IMR-90 (cell line): ENCODE data around the gene CD33. TPM values are rescaled to one million over a fixed set of nuclear protein-coding genes. Genes with fewer than 3 reads are reported as not detected.
"Not testable (repeated sequence)": the region's sequence is repeated elsewhere in the genome, so short reads cannot be mapped to it uniquely, and the experiment has no call there.

Experiments used
- ATAC-seq: fragments of 200-7000 bp; cut with Tn5 transposase; 2 replicates; pipeline ENCODE4 v1.9.1; 2020; ENCODE audit warnings: low read depth, mild to moderate bottlenecking, moderate library complexity
- BruUV-seq: library from RNA; stranded (reverse); fragments of 400-500 nt; replicated peaks from 2 replicates; lab custom pipeline; 2021; lab: Mats Ljungman, UMichigan
- CTCF ChIA-PET: fragments of 300-600 bp; formaldehyde crosslinking; extraction: SDS; loops from one replicate; lab custom pipeline; 2021; ENCODE audit warnings: antibody characterized with exemption; lab: Yijun Ruan, JAX
- POLR2A ChIA-PET: fragments of 300-600 bp; sonication (Branson Sonifier 250); formaldehyde crosslinking; loops from one replicate; lab custom pipeline; 2022; ENCODE audit warnings: antibody characterized with exemption; ENCODE audit not compliant: unreplicated experiment; lab: Charles Lee
- DNase-seq: peaks from one replicate; pipeline ENCODE4 v3.0.0; 2013
- H2AFZ ChIP-seq: replicated peaks from 2 replicates; pipeline ENCODE3; 2013; ENCODE audit warnings: low read length, mild to moderate bottlenecking; ENCODE audit not compliant: poor library complexity
- H2AK5ac ChIP-seq: 2 replicates; pipeline ENCODE4 v1.6.1; 2013; ENCODE audit warnings: low read depth, low read length, inconsistent platforms
- H2AK9ac ChIP-seq: replicated peaks from 2 replicates; pipeline ENCODE3; 2013; ENCODE audit warnings: mild to moderate bottlenecking, low read depth, low read length, moderate library complexity; ENCODE audit not compliant: poor library complexity
- H2BK120ac ChIP-seq: 2 replicates; pipeline ENCODE4 v1.6.1; 2013; ENCODE audit warnings: low read depth, low read length, inconsistent platforms
- H2BK15ac ChIP-seq: 3 replicates; pipeline ENCODE4 v1.6.1; 2013; ENCODE audit warnings: low read depth, low read length, inconsistent platforms
- H2BK20ac ChIP-seq: 2 replicates; pipeline ENCODE4 v1.6.1; 2013; ENCODE audit warnings: low read depth, mild to moderate bottlenecking, inconsistent platforms, low read length, moderate library complexity
- H2BK5ac ChIP-seq: 2 replicates; pipeline ENCODE4 v1.6.1; 2013; ENCODE audit warnings: mild to moderate bottlenecking, low read depth, low read length, inconsistent platforms; ENCODE audit not compliant: poor library complexity, severe bottlenecking
- H3K14ac ChIP-seq: replicated peaks from 2 replicates; pipeline ENCODE4 v1.6.1; 2013; ENCODE audit warnings: low read depth, low read length, inconsistent platforms
- H3K18ac ChIP-seq: 2 replicates; pipeline ENCODE4 v1.6.1; 2013; ENCODE audit warnings: low read depth, low read length, control low read depth
- H3K23ac ChIP-seq: 2 replicates; pipeline ENCODE4 v1.6.1; 2013; ENCODE audit warnings: low read depth, low read length, inconsistent platforms
- H3K27ac ChIP-seq: 2 replicates; pipeline ENCODE4 v1.5.1; 2013; ENCODE audit warnings: mild to moderate bottlenecking, control low read depth, low read length; ENCODE audit not compliant: insufficient read depth
- H3K27me3 ChIP-seq: 2 replicates; pipeline ENCODE4 v1.6.1; 2013; ENCODE audit warnings: low read length; ENCODE audit not compliant: control insufficient read depth, insufficient read depth
- H3K36me3 ChIP-seq: 2 replicates; pipeline ENCODE4 v1.6.1; 2013; ENCODE audit warnings: low read length, mixed read lengths; ENCODE audit not compliant: control insufficient read depth, insufficient read depth
- H3K4ac ChIP-seq: 2 replicates; pipeline ENCODE4 v1.6.1; 2013; ENCODE audit warnings: low read depth, low read length, inconsistent platforms
- H3K4me1 ChIP-seq: 2 replicates; pipeline ENCODE4 v1.6.1; 2013; ENCODE audit warnings: low read length, mixed read lengths; ENCODE audit not compliant: control insufficient read depth, insufficient read depth
- H3K4me2 ChIP-seq: 2 replicates; pipeline ENCODE4 v1.6.1; 2013; ENCODE audit warnings: low read depth, mild to moderate bottlenecking, control low read depth, low read length, moderate library complexity
- H3K4me3 ChIP-seq: 2 replicates; pipeline ENCODE4 v1.5.1; 2013; ENCODE audit warnings: low read depth, mild to moderate bottlenecking, control low read depth, low read length, moderate library complexity; ENCODE audit not compliant: insufficient read depth
- H3K56ac ChIP-seq: 2 replicates; pipeline ENCODE4 v1.6.1; 2013; ENCODE audit warnings: low read length, inconsistent platforms; ENCODE audit not compliant: insufficient read depth; ENCODE audit errors: extremely low read depth
- H3K79me1 ChIP-seq, 2 experiments: 2 replicates each; pipeline ENCODE4 v1.6.1; 2013; ENCODE audit warnings: low read length in 2 of 2, inconsistent platforms in 1 of 2, low read depth in 1 of 2
- H3K9ac ChIP-seq: 2 replicates; pipeline ENCODE4 v1.6.1; 2013; ENCODE audit warnings: low read depth, low read length, control low read depth
- H3K9me1 ChIP-seq: 2 replicates; pipeline ENCODE4 v1.6.1; 2013; ENCODE audit warnings: low read length, inconsistent platforms; ENCODE audit not compliant: insufficient read depth
- H3K9me3 ChIP-seq: 2 replicates; pipeline ENCODE4 v1.6.1; 2013; ENCODE audit warnings: low read length; ENCODE audit not compliant: control insufficient read depth, insufficient read depth
- H4K20me1 ChIP-seq: 2 replicates; pipeline ENCODE4 v1.6.1; 2013; ENCODE audit warnings: low read length, inconsistent platforms; ENCODE audit not compliant: insufficient read depth
- H4K5ac ChIP-seq: 2 replicates; pipeline ENCODE4 v1.6.1; 2013; ENCODE audit warnings: mild to moderate bottlenecking, low read depth, low read length, control low read depth
- H4K8ac ChIP-seq, 2 experiments: 2 replicates each; pipeline ENCODE4 v1.6.1; 2013; ENCODE audit warnings: low read depth in 2 of 2, low read length in 2 of 2, control low read depth in 1 of 2, inconsistent platforms in 1 of 2
- H4K91ac ChIP-seq: 2 replicates; pipeline ENCODE4 v1.6.1; 2013; ENCODE audit warnings: low read depth, low read length, inconsistent platforms; ENCODE audit not compliant: insufficient read depth
- WGBS, 2 experiments: methylation state at CpG; one replicate each; pipeline versions ENCODE4 v1.1.5 to v1.1.7; 2013; ENCODE audit warnings: missing lambda C conversion rate in 2 of 2; ENCODE audit not compliant: insufficient read length in 1 of 2; ENCODE audit errors: extremely low coverage in 2 of 2; 5-methylcytosine and 5-hydroxymethylcytosine counted together
- dilution Hi-C: fragments of 300-500 bp; cut with HindIII; formaldehyde crosslinking; loops from one replicate; pipeline ENCODE4 v1.14.3; 2018; ENCODE audit warnings: low sequenced_read_pairs; ENCODE audit not compliant: unreplicated experiment
- in situ Hi-C: fragments of 300-500 bp; cut with MboI; formaldehyde crosslinking; loops from 3 replicates; pipeline ENCODE4 v1.14.3; 2019; ENCODE audit warnings: low sequenced_read_pairs, inconsistent platforms, mixed read lengths
- intact Hi-C: fragments of 100-400 bp; cut with micrococcal nuclease; formaldehyde crosslinking; loops from 2 replicates; pipeline ENCODE4 v1.10.0; 2022
- polyA plus RNA-seq, 3 experiments: library from polyadenylated mRNA; depleted of rRNA; stranded (reverse); fragments of >200 nt; gene quantifications; 2 replicates each; pipeline ENCODE4 v1.2.3, GENCODE V29; 2012; ENCODE audit warnings: low replicate concordance in 1 of 3
- total RNA-seq: library from RNA; depleted of rRNA; stranded (reverse); fragments of >200 nt; gene quantifications from 2 replicates; pipeline ENCODE4 v1.2.3, GENCODE V29; 2012

The CD33 gene
- total and polyA plus RNA-seq, 2 of the 4 experiments (the other 2 are of a cell fraction) = not detected

DNA sequence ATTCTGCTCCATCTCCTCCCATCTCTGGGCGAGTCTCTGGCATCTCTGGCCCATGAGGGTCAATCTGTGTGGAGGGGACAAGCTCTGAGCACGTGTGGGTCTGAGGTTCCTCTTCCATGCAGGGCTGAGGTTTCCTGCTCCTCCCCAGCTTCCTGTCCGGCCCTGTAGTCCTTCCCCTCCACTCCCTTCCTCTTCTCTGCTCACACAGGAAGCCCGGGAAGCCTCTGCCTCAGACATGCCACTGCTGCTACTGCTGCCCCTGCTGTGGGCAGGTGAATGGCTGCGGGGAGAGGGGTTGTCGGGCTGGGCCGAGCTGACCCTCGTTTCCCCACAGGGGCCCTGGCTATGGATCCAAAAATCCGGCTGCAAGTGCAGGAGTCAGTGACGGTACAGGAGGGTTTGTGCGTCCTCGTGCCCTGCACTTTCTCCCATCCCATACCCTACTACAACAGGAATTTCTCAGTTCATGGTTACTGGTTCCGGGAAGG is 14.0 kb upstream of the CD33 start:
- H3K27me3 ChIP-seq, H3K56ac ChIP-seq, H4K5ac ChIP-seq, H2BK120ac ChIP-seq, H2AFZ ChIP-seq, dilution Hi-C loops, H3K9ac ChIP-seq, H2AK9ac ChIP-seq, H3K4me1 ChIP-seq, H3K18ac ChIP-seq, intact Hi-C loops, H3K23ac ChIP-seq, H3K4me3 ChIP-seq, H3K4me2 ChIP-seq, H4K91ac ChIP-seq, H3K9me1 ChIP-seq, ATAC-seq, DNase-seq, in situ Hi-C loops, H4K20me1 ChIP-seq, CTCF ChIA-PET, H4K8ac ChIP-seq, H3K4ac ChIP-seq, POLR2A ChIA-PET, H3K79me1 ChIP-seq, H3K14ac ChIP-seq, H2BK15ac ChIP-seq, H2AK5ac ChIP-seq, H3K36me3 ChIP-seq, H3K27ac ChIP-seq, H2BK5ac ChIP-seq, H2BK20ac ChIP-seq, BruUV-seq: not testable (repeated sequence)
- H3K9me3 ChIP-seq = peaks cover 12% of the 10 kb centered on the region
- WGBS, 2 experiments = 40% methylated on average over 2 of the region's 13 CpGs; no CpG with 5 or more reads in 1 of the 2 experiments
